ENCODE results near the gene TTYH3. TPM values are rescaled to one million over a fixed set of nuclear protein-coding genes. Genes with fewer than 3 reads are reported as not detected.

Gene TTYH3
- total RNA-seq, 1 donor from 2014 or later = 33.9 TPM

GRCh38 chr7:2647594-2648172 lies 15.9 kb downstream of the TTYH3 start:
- TF ChIP-seq POLR2AphosphoS5 (IDR thresholded peaks at IDR 0.05; ENCODE audit: insufficient read depth in 1 of 2, low read depth in 1 of 2) = no peak
- no peak for TF ChIP-seq POLR2A (IDR thresholded peaks at IDR 0.05)
- TF ChIP-seq CTCF (IDR thresholded peaks at IDR 0.05) = no peak
- Histone ChIP-seq H3K27ac (no peak overlapping the region), H3K4me1 (peaks cover 23% of the 10 kb centered on the region), H3K36me3 (peaks cover 0 to 21% of the 10 kb centered on the region in 2 donors), H3K9me3 (no peaks in the 10 kb centered on the region), H3K27me3 (no peaks in the 10 kb centered on the region), H3K4me3 (no peak overlapping the region)
- intact Hi-C loops (cut with DNase I) = no loop called here
- no peak for DNase-seq (ENCODE audit: extremely low spot score in 2 of 2)

- Histone ChIP-seq H3K9me3 (no peaks in the 10 kb centered on the region), H3K27ac (no peak overlapping the region), H3K36me3 (peaks cover 0 to 21% of the 10 kb centered on the region in 2 donors), H3K27me3 (no peaks in the 10 kb centered on the region), H3K4me3 (no peak overlapping the region), H3K4me1 (peaks cover 13% of the 10 kb centered on the region)
- DNase-seq (ENCODE audit: extremely low spot score in 2 of 2) = no peak
- intact Hi-C loops (cut with DNase I) = no loop called here
- TF ChIP-seq CTCF (IDR thresholded peaks at IDR 0.05) = no peak
- TF ChIP-seq POLR2AphosphoS5 (IDR thresholded peaks at IDR 0.05; ENCODE audit: insufficient read depth in 1 of 2, low read depth in 1 of 2) = no peak
- TF ChIP-seq POLR2A (IDR thresholded peaks at IDR 0.05) = no peak
Measured at GRCh38 chr7:2649139-2649838, 17.5 kb downstream of the TTYH3 start.

GRCh38 chr7:2649991-2650390 lies 18.2 kb downstream of the TTYH3 start:
- Histone ChIP-seq H3K27ac (no peak overlapping the region), H3K36me3 (peaks cover 0 to 21% of the 10 kb centered on the region in 2 donors), H3K4me3 (no peak overlapping the region), H3K27me3 (no peaks in the 10 kb centered on the region), H3K9me3 (no peaks in the 10 kb centered on the region), H3K4me1 (peaks cover 7% of the 10 kb centered on the region)
- TF ChIP-seq CTCF (IDR thresholded peaks at IDR 0.05) = no peak
- no peak for TF ChIP-seq POLR2AphosphoS5 (IDR thresholded peaks at IDR 0.05; ENCODE audit: insufficient read depth in 1 of 2, low read depth in 1 of 2)
- no peak for TF ChIP-seq POLR2A (IDR thresholded peaks at IDR 0.05)
- no peak for DNase-seq (ENCODE audit: extremely low spot score in 2 of 2)
- intact Hi-C loops (cut with DNase I) = no loop called here

GRCh38 chr7:2650451-2650850 lies 18.7 kb downstream of the TTYH3 start:
- Histone ChIP-seq H3K4me1 (peaks cover 2% of the 10 kb centered on the region), H3K27ac (no peak overlapping the region), H3K27me3 (no peaks in the 10 kb centered on the region), H3K9me3 (no peaks in the 10 kb centered on the region), H3K36me3 (peaks cover 0 to 21% of the 10 kb centered on the region in 2 donors), H3K4me3 (no peak overlapping the region)
- TF ChIP-seq CTCF (IDR thresholded peaks at IDR 0.05) (no peak), POLR2A (IDR thresholded peaks at IDR 0.05) (no peak), POLR2AphosphoS5 (IDR thresholded peaks at IDR 0.05; ENCODE audit: insufficient read depth in 1 of 2, low read depth in 1 of 2) (no peak)
- DNase-seq (ENCODE audit: extremely low spot score in 2 of 2) = no peak
- intact Hi-C loops (cut with DNase I) = no loop called here

GRCh38 chr7:2651336-2651735 lies 19.6 kb downstream of the TTYH3 start:
- DNase-seq (ENCODE audit: extremely low spot score in 2 of 2) = no peak
- peaks cover 0 to 27% of the 10 kb centered on the region in 2 donors for H3K36me3 ChIP-seq

More at GRCh38 chr7:2651336-2651735, 19.6 kb downstream of the TTYH3 start:
- Histone ChIP-seq H3K4me3 (no peak overlapping the region), H3K27ac (no peak overlapping the region), H3K4me1 (no peaks in the 10 kb centered on the region), H3K9me3 (no peaks in the 10 kb centered on the region), H3K27me3 (no peaks in the 10 kb centered on the region)
- TF ChIP-seq POLR2A (IDR thresholded peaks at IDR 0.05) = no peak
- no peak for TF ChIP-seq CTCF (IDR thresholded peaks at IDR 0.05)
- no peak for TF ChIP-seq POLR2AphosphoS5 (IDR thresholded peaks at IDR 0.05; ENCODE audit: insufficient read depth in 1 of 2, low read depth in 1 of 2)
- intact Hi-C loops (cut with DNase I) = no loop called here

All from vagina (tissue), 2 donors.